GF-D8 (cell line): Measurements from ENCODE around the gene PAK4.

Experiments used
- DNase-seq: peaks from one replicate; lab custom pipeline; 2025; lab: John Stamatoyannopoulos, UW

Gene PAK4

DNA sequence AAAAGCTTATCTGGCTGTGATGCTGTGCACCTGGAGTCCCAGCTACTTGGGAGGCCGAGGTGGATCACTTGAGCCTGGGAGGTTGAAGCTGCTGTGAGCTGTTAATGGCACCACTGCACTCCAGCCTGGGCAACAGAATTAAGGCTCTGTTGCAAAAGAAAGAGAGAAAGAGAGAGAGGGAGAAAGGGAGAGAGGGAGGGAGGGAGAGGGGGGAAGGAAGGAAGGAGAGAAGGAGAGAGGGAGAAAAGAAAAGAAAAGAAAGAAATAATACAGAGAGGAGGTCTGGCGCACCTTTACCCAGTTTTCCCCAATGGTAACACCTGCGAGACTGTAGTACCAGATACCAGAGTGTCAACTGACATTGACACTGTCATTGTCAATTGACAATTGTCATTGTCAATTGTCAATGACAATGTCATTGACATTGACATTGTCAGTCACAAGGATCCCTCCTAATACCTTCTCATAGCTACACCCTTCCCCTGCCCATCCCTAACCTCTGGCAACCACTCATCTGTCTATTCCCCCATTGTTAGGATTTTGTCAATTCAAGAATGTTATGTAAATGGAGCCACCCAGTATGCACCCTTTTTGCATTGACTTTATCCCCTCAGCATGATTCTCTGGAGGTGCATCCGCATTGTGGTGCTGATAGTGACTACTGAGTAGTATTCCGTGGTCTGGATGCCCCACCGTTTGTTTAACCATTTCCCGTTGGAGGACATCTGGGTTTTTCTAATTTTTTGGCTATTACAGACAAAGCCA lies 21.3 kb downstream of the PAK4 start:
- no peak for DNase-seq

DNA sequence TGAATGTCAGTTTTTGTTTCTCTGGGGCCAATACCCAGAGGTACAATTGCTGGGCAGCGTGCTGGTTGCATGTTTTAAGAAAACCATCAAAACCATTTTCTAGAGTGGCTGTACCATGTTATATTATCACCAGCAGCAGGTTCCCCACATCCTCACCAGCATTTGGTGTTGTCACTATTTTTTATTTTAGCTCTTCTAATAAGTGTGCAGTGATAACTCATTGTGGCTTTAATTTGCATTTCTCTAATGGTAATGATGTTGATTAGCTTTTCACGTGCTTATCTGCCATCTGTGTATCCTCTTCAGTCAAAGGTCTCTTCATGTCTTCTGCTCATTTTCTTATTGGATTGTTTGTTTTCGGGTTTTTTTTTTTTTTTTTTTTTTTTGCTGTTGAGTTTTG lies 21.9 kb downstream of the PAK4 start:
- no peak for DNase-seq

- DNase-seq = no peak
Observed at GRCh38 chr19:39148939-39149529, 23.4 kb downstream of the PAK4 start.

GRCh38 chr19:39150235-39150634 lies 24.6 kb downstream of the PAK4 start:
- DNase-seq = no peak

DNA sequence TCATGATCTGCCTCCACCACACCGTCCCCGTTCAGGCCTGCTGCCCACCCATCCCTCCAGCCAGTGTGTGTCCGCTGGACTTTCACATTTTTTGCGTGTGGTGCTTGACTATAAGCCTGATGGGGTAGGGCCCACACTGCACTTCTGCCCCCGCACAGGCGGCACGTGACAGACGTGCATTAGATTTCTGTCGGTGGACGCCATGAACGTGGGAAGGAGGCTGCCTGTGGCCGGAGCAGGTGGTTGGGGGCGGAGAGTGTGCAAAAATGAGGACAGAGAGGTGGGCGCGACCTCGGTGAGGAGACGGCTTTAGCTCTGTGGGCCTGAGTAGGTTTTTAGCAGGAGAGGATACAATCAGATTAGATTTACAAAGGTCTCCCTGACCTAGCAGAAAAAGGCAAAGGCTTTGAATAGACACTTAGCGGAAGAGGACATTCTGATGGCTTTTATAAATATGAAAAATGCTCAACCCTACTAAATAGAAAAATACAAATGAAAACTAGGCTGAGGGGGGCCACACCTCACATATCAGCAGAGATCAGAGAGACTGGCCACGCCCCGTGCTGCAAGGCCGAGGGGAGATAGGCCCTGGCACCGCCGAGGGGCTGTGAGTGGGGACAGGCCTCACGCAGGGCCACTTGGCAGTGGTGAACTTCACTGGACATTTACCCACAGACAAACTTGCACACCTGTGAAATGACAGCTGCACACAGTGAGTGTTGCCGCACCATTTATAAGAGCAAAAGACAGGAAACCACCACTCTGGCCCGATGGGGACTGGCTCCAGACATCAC lies 25.4 kb downstream of the PAK4 start:
- no peak for DNase-seq

GRCh38 chr19:39152066-39152465 lies 26.5 kb downstream of the PAK4 start:
- no peak for DNase-seq

- DNase-seq = no peak
Observed at GRCh38 chr19:39154100-39154628, 28.6 kb downstream of the PAK4 start.

- DNase-seq = no peak
Observed at GRCh38 chr19:39154629-39155100, 29.1 kb downstream of the PAK4 start.

DNA sequence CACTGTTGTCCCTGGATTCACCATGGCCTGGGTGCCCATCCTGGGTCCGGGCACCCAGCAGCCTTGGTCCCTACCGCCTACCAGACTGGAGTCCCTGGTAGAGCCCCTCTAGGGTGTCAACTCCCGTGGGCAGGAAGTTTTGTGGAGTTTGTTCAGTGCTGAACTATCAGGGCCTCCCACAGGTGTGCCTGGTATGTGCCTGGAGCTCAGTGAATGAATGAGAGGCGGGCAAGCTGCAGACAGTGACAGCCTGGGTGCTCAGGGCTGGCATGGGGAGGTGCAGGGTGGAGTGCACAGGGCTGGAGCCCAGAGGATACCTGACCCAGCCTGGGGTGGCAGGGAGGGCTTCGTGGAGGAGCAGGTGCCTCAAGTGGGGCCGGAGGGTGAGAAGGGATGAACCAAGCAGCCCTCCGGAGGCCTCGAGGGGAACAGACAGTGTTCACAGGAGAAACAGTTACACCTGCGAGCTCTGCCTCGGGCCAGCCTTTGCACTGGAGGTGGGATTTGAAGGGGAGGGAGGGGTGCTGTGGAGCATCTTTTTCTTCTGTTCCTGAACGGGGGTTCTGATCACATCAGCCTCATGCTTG lies 29.6 kb downstream of the PAK4 start:
- no peak for DNase-seq

DNA sequence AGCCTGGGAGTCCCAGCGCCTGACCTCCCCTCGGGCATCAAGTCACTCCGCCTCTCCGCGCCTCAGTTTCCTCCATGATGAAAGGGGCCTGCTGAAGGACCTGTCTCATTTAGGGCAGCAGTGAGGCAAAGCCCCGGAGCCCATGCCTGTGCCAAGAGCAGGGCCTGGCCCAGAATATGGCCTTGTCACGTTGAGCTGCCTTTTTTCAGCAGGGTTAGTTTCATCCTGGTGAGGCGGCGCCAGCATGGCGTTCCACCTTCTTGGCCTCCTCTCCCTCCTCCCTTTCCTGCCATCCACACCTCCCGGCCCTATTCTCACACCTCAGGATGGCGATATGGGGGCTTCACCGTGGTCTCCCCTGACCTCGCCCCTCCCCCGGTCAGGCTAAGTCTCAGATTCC lies 30.2 kb downstream of the PAK4 start:
- no peak for DNase-seq

DNA sequence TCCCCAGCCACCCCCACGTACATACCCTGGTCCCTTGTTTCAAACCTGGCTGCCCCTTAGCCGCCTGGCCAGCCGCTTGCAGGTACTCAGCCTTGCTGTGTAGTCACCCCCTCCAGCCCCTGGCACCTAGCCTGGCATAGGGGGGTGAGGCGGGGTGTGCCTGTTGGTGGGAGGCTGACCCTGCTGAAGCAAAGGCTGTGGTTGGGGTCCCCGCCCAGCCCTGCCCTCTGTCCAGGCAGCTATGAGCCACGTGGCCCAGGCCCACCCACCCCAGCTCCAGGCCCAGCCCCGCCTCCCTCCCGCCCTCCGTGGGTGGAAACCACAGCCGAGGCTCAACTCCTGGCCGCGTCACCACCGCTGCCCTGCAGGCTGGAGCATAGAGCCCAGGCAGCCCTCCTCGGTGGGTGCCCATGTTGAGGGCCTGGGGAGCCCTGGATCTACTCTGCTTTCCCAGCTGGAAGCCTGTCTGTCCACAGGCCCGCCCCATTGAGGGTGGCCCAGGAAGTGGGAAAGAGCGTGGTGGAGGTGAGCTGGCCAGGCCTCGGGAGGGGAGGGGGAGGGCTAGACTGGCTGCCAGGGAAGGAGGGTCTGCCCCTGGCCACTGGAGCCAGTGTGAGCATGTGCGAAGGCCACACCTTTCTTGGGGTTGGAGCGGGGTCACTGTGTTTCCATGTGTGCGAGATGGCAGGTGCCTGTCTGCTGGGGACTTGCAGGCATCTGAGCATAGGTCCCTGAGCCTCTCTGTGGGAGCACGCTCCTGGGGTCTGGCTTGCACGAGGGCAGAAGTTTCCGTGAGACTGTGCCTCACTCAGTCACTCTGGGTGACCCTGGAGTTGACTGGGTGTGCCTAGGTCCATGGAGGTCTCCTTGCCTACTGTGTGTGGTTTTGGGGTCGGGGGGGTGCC lies 31.0 kb downstream of the PAK4 start:
- DNase-seq = no peak

- DNase-seq = no peak
Observed at GRCh38 chr19:39157275-39157996, 31.9 kb downstream of the PAK4 start.

DNA sequence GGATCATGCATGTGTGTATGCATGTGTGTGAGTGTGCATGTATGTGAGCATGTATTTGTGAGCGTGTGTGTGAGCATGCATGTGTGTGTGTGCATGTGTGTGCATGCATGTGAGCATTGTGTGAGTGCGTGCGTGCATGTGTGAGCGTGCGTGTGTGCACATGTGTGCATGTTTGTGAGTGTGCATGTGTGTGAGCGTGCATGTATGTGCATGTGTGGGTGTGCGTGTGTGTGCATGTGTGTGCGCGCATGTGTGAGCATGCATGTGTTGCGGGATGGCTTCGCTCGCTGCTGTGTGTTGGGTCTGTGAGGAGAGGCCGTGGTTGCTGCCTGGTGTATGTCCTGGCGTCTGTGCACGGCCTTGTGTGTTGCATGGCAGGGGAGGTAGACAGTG lies 32.4 kb downstream of the PAK4 start:
- DNase-seq = no peak

- no peak for DNase-seq
Observed at GRCh38 chr19:39158646-39159260, 33.2 kb downstream of the PAK4 start.

DNA sequence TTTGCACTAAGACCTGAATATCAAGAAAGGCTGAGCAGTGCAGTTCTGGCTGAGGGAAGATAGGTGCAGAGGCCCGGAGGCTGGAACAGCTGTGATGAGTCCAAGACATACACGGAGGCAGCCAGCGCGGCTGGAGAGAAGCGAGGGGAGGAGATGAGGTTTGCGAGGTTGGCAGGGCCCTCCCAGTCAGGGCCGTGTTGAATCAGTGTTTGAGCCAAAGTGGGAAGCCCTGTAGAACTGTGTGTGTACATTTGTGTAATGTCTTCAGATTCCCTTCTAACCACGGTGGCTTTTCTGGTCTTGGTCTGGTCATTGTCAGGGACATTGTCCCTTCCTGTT lies 34.9 kb downstream of the PAK4 start:
- DNase-seq = no peak

DNA sequence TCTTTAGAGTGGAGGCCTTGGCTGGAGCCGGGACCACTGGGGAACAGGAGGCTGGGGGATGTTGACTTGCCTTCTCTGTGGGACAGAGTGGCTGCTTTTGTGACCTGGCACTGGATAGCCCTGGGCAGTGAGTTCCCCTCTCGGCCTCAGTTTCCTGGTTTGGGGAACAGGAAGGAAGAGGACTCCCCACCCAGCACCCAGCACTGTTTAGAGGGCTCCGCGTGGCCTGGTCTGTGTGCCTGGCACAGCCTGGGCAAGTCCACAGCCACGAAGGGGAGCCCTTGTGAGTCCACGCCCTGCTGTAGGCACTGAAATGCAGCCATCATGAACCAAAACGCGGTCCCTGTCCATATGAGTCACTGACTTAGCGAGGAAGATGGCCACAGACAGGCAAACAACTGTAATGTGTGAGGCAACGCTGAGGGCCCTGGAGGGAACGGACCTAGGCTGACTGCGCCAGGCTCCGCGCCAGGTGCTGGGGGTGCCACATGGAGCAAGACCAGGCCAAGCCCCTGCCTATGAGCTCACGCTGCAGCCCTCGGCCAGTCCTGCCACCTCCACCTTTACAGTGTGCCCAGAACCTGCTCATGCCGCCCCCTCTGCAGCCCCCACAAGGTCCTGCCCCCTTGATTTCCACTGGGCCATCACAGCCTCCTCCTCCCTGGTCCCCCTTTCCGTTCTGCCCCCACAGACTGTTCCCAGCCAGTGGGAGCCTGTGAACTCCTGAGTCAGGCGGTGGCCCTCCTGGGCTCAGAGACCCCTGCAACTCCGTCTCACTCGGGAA lies 35.5 kb downstream of the PAK4 start:
- no peak for DNase-seq

DNA sequence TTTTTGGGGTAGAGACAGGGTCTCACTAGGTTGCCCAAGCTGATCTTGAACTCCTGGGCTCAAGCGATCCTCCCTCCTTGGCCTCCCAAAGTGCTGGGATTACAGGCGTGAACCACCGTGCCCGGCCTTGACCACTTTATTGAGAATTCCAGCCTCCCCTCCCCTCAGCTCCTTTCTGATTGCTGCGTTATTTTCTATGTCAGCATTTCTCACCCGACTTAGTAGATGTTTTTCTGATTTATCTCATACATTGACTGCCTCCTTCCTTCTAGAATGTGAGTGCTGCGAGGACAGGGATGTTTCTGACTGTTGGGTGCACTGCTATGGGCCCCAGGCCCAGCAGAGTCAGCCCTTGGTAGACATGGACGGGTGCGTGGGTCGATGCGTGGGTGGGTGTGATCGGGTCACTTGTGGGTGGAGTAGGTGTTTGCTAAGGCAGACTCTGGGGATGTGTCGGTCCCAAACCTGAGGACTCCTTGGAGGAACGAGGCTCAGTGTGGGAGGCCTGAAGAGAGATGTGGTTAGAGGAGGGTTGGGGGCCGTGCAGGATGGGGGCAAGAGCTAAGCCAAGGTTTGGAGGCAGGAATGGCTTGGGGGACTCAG lies 37.0 kb downstream of the PAK4 start:
- DNase-seq = no peak

- no peak for DNase-seq
Observed at GRCh38 chr19:39163621-39164020, 38.0 kb downstream of the PAK4 start.

DNA sequence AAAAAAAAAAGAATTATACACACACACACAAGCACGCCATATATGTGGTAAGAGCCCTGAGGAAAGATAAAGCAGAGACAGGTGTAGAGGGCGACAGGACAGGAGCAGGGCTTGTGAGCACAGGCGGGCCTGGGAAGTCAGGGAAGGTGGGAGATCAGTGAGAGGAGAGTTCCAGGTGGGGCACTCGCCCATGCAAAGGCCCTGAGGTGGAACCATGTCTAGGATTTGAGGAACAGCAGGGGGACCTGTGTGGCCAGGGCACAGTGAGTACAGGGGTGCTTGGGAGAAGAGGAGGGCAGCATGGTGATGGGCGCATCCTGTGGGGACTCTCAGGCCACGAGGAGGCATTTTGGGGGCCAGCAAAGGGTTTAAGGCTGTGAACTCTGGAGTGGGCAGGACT lies 38.7 kb downstream of the PAK4 start:
- no peak for DNase-seq
